B cell (primary cell): ENCODE measurements around the gene GPC5. TPM values are rescaled to one million over a fixed set of nuclear protein-coding genes. Genes with fewer than 3 reads are reported as not detected.

Experiments used
- ATAC-seq: fragments of 200-7000 bp; cut with Tn5 transposase; one replicate; pipeline ENCODE4 v1.10.0; 2021; ENCODE audit warnings: low read depth, mild to moderate bottlenecking, moderate number of reproducible peaks, moderate library complexity
- CTCF ChIA-PET: fragments of 350-600 bp; sonication (Branson Sonifier 250); formaldehyde crosslinking; loops from one replicate; lab custom pipeline; 2021; ENCODE audit warnings: antibody characterized with exemption, inconsistent platforms; lab: Charles Lee
- POLR2A ChIA-PET: fragments of 350-600 bp; sonication (Branson Sonifier 250); formaldehyde crosslinking; loops from one replicate; lab custom pipeline; 2021; ENCODE audit warnings: antibody characterized with exemption; lab: Charles Lee
- DNase-seq: peaks from one replicate; pipeline ENCODE4 v3.0.0; 2013
- H2AFZ ChIP-seq: 2 replicates; pipeline ENCODE4 v1.6.1; 2012; ENCODE audit warnings: mild to moderate bottlenecking, low read depth, low read length; ENCODE audit not compliant: insufficient read depth, poor library complexity, severe bottlenecking
- H3K27ac ChIP-seq, 2 donors: 1 replicate in 1 of 2; 2 replicates in 1 of 2; pipeline ENCODE4 v1.5.1; 2012 to 2013; ENCODE audit warnings: low read length in 2 of 2, mild to moderate bottlenecking in 2 of 2, moderate library complexity in 1 of 2
- H3K27me3 ChIP-seq, 4 experiments: fragments of 200-600 bp in 1 of 4; sonication (generic) in 1 of 4; replicated peaks in 1 of 4; 1 replicate in 2 of 4; 2 replicates in 2 of 4; pipeline versions ENCODE4 v1.6.1 to v1.7.0; 2013 to 2016; ENCODE audit warnings: low read length in 3 of 4, mild to moderate bottlenecking in 2 of 4, mixed read lengths in 1 of 4, moderate library complexity in 1 of 4; ENCODE audit not compliant: insufficient read depth in 4 of 4, control insufficient read depth in 3 of 4; ENCODE audit errors: control extremely low read depth in 1 of 4
- H3K36me3 ChIP-seq, 2 experiments: replicated peaks in 1 of 2; 1 replicate in 1 of 2; 2 replicates in 1 of 2; pipeline versions ENCODE4 v1.6.1 to v1.7.1; 2013; ENCODE audit warnings: low read length in 1 of 2; ENCODE audit not compliant: insufficient read depth in 2 of 2, control insufficient read depth in 1 of 2; ENCODE audit errors: control extremely low read depth in 1 of 2, extremely low read depth in 1 of 2
- H3K4me1 ChIP-seq, 2 donors: fragments of 200-600 bp in 1 of 2; sonication (generic) in 1 of 2; 1 replicate in 1 of 2; 2 replicates in 1 of 2; pipeline versions ENCODE4 v1.5.1 to v1.6.1; 2013 to 2017; ENCODE audit warnings: low read length in 2 of 2; ENCODE audit not compliant: control insufficient read depth in 2 of 2, insufficient read depth in 2 of 2
- H3K4me2 ChIP-seq: replicated peaks from 2 replicates; pipeline ENCODE3; 2012; ENCODE audit warnings: mild to moderate bottlenecking, low read depth, low read length; ENCODE audit not compliant: poor library complexity, severe bottlenecking
- H3K4me3 ChIP-seq, 5 experiments: fragments of 200-600 bp in 1 of 5; sonication (generic) in 1 of 5; 1 replicate in 3 of 5; 2 replicates in 2 of 5; pipeline versions ENCODE4 v1.5.1 to v1.7.0; 2011 to 2016; ENCODE audit warnings: low read length in 4 of 5, mild to moderate bottlenecking in 4 of 5, low read depth in 2 of 5, control low read depth in 1 of 5, moderate library complexity in 1 of 5; ENCODE audit not compliant: insufficient read depth in 1 of 5; ENCODE audit errors: control extremely low read depth in 1 of 5, extremely low read depth in 1 of 5
- H3K79me2 ChIP-seq: fragments of 200-600 bp; sonication (generic); one replicate; pipeline ENCODE4 v1.6.0; 2016; ENCODE audit warnings: low read length; ENCODE audit not compliant: control insufficient read depth, insufficient read depth
- H3K9ac ChIP-seq: fragments of 200-600 bp; sonication (generic); 2 replicates; pipeline ENCODE4 v1.6.1; 2017; ENCODE audit warnings: mild to moderate bottlenecking, low read length, moderate library complexity
- H3K9me3 ChIP-seq, 3 donors: one replicate each; pipeline versions ENCODE4 v1.6.1 to v1.7.1; 2013; ENCODE audit warnings: low read length in 2 of 3; ENCODE audit not compliant: control insufficient read depth in 2 of 3, insufficient read depth in 1 of 3; ENCODE audit errors: control extremely low read depth in 1 of 3
- H4K20me1 ChIP-seq: 2 replicates; pipeline ENCODE4 v1.6.0; 2012; ENCODE audit warnings: mild to moderate bottlenecking, low read length; ENCODE audit not compliant: insufficient read depth, control insufficient read depth, poor library complexity, severe bottlenecking
- H3K27ac Mint-ChIP-seq: one replicate; pipeline ENCODE4 v1.8.0; 2021; ENCODE audit warnings: mixed read lengths
- H3K27me3 Mint-ChIP-seq: one replicate; pipeline ENCODE4 v1.8.0; 2021; ENCODE audit warnings: mixed read lengths
- H3K4me1 Mint-ChIP-seq: one replicate; pipeline ENCODE4 v1.8.0; 2021; ENCODE audit warnings: mixed read lengths
- H3K4me3 Mint-ChIP-seq: one replicate; pipeline ENCODE4 v1.8.0; 2021; ENCODE audit warnings: mixed read lengths
- H3K9me3 Mint-ChIP-seq: one replicate; pipeline ENCODE4 v1.8.0; 2022; ENCODE audit warnings: mixed read lengths; ENCODE audit not compliant: insufficient read depth
- CTCF ChIP-seq: fragments of 200-600 bp; IDR thresholded peaks from one replicate; pipeline ENCODE4 v1.8.0; 2022; ENCODE audit warnings: antibody characterized with exemption, mild to moderate bottlenecking
- EZH2 ChIP-seq: IDR thresholded peaks from 2 replicates; pipeline ENCODE4 v1.6.1; 2012; ENCODE audit warnings: borderline replicate concordance, low read depth, mild to moderate bottlenecking, moderate library complexity, low read length; ENCODE audit not compliant: insufficient read depth, poor library complexity, severe bottlenecking
- whole genome bisulfite sequencing: methylation state at CpG from one replicate; pipeline ENCODE4 v1.1.5; 2013; ENCODE audit warnings: missing lambda C conversion rate; ENCODE audit not compliant: insufficient coverage; 5-methylcytosine and 5-hydroxymethylcytosine counted together
- intact Hi-C: fragments of 100-400 bp; cut with micrococcal nuclease; formaldehyde crosslinking; loops from one replicate; pipeline ENCODE4 v1.10.0; 2022
- polyA plus RNA-seq: library from polyadenylated mRNA; depleted of rRNA; stranded (reverse); fragments of >200 nt; gene quantifications from 2 replicates; pipeline ENCODE4 v1.2.3, GENCODE V29; 2012
- total RNA-seq, 2 donors: library from RNA; stranded (reverse); fragments of 120-200 nt in 1 of 2; gene quantifications; 1 replicate in 1 of 2; 2 replicates in 1 of 2; pipeline versions ENCODE4 v1.2.3 to v1.2.4, GENCODE V29; 2013 to 2022

The GPC5 gene
- total and polyA plus RNA-seq, 2 donors (not counting 1 experiment from before 2014, with no cell fraction given): 0.15 to 0.30 TPM

GRCh38 chr13:91353494-91353893 is 44.9 kb upstream of the GPC5 start:
- intact Hi-C loops: no loop called here
- Histone ChIP-seq H3K79me2 (peaks cover 37% of the 10 kb centered on the region), H3K9ac (no peak overlapping the region), H3K27ac (no peak overlapping the region), H3K4me3 (no peak overlapping the region), H3K4me1 (peaks cover 14 to 18% of the 10 kb centered on the region in 2 donors), H2AFZ (no peak overlapping the region), H3K4me2 (no peak overlapping the region), H3K36me3 (peaks cover 2 to 52% of the 10 kb centered on the region in 2 experiments), H3K9me3 (no peaks in the 10 kb centered on the region), H3K27me3 (no peaks in the 10 kb centered on the region), H4K20me1 (peaks cover 39% of the 10 kb centered on the region)
- Mint-ChIP-seq H3K4me3 (no peak overlapping the region), H3K9me3 (no peaks in the 10 kb centered on the region), H3K4me1 (peaks cover 38% of the 10 kb centered on the region), H3K27me3 (no peaks in the 10 kb centered on the region), H3K27ac (no peak overlapping the region)
- POLR2A ChIA-PET: no interaction called here
- no peak for ATAC-seq
- no peak for DNase-seq
- TF ChIP-seq EZH2 (no peak), CTCF (no peak)
- CTCF ChIA-PET: no interaction called here
- WGBS: no CpG with 5 or more reads among the region's 1 CpG

GRCh38 chr13:91355099-91355825 is 43.2 kb upstream of the GPC5 start:
- Mint-ChIP-seq H3K4me1 (peaks cover 26% of the 10 kb centered on the region), H3K27ac (no peak overlapping the region), H3K4me3 (no peak overlapping the region), H3K9me3 (no peaks in the 10 kb centered on the region), H3K27me3 (no peaks in the 10 kb centered on the region)
- no peak overlapping the region for H3K4me3 ChIP-seq
- DNase-seq (no peak), ATAC-seq (no peak)
- TF ChIP-seq CTCF (no peak), EZH2 (no peak)
- POLR2A ChIA-PET: no interaction called here
- CTCF ChIA-PET: no interaction called here
- no peaks in the 10 kb centered on the region for H3K27me3 ChIP-seq
- peaks cover 2 to 48% of the 10 kb centered on the region in 2 experiments for H3K36me3 ChIP-seq
- no peaks in the 10 kb centered on the region for H3K9me3 ChIP-seq
- no peak overlapping the region for H3K4me2 ChIP-seq
- no peak overlapping the region for H2AFZ ChIP-seq
- peaks cover 32% of the 10 kb centered on the region for H4K20me1 ChIP-seq
- intact Hi-C loops: no loop called here
- peaks cover 5 to 7% of the 10 kb centered on the region in 2 donors for H3K4me1 ChIP-seq
- H3K79me2 ChIP-seq: peaks cover 24% of the 10 kb centered on the region
- no peak overlapping the region for H3K27ac ChIP-seq
- WGBS: 100% methylated on average over 3 of the region's 6 CpGs
- H3K9ac ChIP-seq: no peak overlapping the region
